Stimulated activated CD8-positive, alpha-beta memory T cell treated with anti-CD3 and anti-CD28 coated beads, Interleukin-4, amount 100 ng/mL, for 1 hour (primary cell): ENCODE results near the gene RPL38.
"Not testable (repeated sequence)": the region's sequence is repeated elsewhere in the genome, so short reads cannot be mapped to it uniquely, and the experiment has no call there.

Experiments used
- DNase-seq, 2 donors: peaks; one replicate each; pipeline ENCODE4 v3.0.0-alpha.2; 2020; ENCODE audit warnings: low read depth in 2 of 2, low spot score in 1 of 2

Gene RPL38

GRCh38 chr17:74183411-74183810 is 20.1 kb upstream of the RPL38 start:
- DNase-seq: no peak

- DNase-seq: no peak
Measured at GRCh38 chr17:74185571-74186185, 17.8 kb upstream of the RPL38 start.

DNA sequence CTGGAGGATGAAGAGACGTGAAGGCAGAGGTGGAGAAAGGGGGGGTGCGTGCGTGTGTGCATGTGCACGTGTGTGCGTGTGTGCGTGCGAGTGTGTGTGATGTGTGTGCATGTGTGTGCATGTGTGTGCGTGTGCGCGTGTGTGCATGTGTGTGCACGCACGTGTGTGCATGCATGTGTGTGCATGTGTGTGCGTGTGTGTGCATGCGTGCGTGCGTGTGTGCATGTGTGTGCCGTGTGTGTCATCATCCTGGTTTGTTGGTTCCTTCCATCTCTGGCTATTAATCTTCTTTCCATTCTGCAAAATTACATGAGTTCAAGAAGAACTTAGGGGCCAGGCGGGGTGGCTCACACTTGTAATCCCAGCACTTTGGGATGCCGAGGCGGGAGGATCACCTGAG is 17.0 kb upstream of the RPL38 start:
- DNase-seq: no peak

DNA sequence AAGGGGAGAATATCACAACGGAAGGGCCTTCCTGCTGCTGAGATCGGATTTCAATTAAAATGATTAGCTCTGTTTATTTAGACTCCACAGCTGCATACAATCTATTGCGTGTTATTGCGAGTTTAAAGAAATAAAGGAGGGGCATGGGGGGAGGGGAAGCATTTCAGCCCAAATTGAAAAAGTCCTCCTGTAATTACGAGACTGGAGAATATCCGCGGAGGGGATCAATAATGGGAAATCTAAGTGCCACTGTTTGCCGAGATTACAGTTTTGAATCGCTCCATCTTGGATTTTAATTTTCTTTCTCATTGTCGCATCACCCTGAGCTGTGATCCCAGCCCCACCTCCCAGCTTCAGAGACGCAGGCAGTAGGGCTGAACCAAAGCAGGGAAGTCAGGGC is 15.7 kb upstream of the RPL38 start:
- DNase-seq: no peak

- DNase-seq: not testable (repeated sequence)
Measured at GRCh38 chr17:74188687-74189086, 14.8 kb upstream of the RPL38 start.

DNA sequence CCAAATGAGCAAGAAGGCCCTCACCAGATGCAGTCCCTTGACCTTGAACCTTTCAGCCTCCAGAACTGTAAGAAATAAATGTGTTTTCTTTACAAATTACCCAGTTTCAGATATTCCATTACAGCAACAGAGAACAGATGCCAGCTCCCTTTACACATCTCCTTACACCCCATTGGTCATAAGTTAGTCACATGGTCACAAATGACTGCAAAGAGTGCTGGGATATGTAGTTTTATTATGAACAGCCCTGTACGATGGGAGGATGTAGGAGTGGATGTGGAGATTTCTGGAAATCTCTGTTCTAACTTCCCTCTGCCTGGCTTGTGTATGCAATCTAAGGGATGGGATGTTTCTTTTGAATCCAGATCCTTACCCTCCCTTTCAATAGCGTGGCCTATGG is 13.3 kb upstream of the RPL38 start:
- no peak for DNase-seq

DNA sequence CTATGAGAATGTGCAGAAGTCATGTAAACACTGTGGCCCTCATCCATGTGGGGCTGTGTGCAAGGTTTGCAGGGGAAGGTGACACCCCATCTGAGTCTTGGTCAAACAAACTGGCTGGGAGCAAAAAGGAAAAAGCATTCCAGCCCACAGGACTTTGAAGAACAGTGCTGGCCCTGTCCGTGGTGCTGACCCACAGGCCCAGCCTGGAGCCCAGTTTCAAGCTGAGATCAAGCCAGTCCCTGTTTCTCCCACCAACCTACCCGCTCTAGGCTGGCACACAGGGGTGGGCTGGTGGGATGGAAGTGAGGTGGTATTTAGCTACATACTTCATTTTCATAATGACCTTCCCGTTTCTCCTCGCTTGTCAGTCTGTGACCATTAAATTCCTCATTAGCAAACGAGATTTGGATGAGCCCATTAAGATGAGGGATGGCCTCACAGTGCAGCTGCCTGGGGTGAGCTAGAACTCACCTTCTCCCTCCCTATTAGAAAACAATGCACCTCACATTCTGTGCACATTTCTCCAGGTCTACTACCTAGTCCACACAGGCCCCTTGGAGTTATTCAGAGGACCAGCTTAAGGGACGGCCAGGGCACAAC is 12.6 kb upstream of the RPL38 start:
- DNase-seq: no peak

- DNase-seq: no peak
Measured at GRCh38 chr17:74192950-74193781, 10.3 kb upstream of the RPL38 start.

GRCh38 chr17:74194682-74195081 is 8.8 kb upstream of the RPL38 start:
- DNase-seq: no peak

DNA sequence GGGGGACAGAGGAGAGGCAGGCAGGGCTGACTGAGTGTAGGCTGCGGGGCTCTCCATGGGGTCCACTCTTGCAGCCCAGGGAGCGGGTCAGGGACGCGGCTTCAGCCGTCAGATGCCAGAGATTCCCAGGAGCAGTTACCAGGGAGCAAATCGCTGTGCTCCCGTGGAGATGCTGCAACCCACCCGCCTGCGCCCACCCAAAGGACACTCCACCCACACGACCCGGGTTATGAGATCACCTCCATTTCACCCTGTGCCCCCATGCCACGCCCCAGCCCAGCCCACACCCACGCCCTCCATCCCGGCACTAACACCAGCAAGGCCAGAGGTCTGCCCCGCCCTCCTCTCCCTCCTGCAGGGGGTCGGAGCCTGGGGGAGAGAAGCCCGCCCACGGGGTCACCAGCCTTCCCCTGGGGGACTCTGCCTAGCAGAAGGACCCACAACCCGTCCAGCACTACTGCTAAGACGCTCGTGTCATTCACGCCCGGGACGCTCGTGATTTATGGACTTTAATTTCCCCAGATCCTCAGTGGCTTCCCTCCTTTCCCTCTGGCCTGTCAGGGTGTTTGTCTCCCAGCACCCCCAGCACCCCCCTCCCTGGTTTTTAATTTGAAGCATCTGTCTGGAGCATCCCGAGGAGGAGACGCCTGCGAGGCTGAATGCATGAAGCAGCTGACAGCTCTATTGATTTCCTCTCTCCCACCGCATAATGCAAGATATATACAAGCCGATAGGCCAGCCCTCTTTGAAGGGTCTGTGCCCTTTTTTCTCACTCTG is 6.7 kb upstream of the RPL38 start:
- no peak for DNase-seq

DNA sequence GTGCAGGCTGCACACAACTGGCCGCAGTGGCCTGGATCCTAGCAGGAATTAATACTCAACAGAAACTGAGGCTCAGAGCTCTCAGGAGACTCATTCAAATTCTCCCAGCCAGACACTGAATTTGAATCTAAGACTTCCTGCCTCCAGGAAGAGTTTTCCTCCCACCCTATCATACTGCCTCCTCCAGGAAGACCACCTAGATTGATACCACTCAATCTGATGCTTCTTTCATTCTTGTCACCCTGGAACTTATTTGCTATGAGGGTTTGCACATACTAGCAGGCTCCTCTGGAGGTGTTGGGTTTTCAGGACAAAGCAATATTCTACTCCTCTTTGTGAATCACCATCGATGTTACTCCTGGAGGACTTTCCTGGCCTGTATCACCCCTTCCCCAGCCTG is 5.7 kb upstream of the RPL38 start:
- DNase-seq: no peak

DNA sequence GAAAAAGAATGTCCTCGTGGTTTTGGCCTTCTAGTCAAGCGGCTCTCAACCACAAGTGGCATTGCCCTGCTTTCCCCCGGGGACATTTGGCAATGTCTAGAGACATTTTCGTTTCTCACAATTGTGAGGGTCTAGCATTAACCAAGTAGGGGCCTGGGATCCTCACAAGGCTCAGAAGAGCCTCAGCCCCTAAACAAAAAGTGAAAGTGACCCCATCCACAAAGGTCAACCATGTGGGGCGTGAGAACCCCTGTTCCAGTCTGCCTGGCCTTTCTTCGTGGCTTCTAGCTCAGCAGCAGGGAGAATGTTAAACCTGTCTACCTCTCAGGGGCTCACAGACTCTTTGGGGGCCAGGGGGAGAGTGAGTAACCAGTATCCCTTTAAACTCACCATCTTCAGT is 4.8 kb upstream of the RPL38 start:
- no peak for DNase-seq

DNA sequence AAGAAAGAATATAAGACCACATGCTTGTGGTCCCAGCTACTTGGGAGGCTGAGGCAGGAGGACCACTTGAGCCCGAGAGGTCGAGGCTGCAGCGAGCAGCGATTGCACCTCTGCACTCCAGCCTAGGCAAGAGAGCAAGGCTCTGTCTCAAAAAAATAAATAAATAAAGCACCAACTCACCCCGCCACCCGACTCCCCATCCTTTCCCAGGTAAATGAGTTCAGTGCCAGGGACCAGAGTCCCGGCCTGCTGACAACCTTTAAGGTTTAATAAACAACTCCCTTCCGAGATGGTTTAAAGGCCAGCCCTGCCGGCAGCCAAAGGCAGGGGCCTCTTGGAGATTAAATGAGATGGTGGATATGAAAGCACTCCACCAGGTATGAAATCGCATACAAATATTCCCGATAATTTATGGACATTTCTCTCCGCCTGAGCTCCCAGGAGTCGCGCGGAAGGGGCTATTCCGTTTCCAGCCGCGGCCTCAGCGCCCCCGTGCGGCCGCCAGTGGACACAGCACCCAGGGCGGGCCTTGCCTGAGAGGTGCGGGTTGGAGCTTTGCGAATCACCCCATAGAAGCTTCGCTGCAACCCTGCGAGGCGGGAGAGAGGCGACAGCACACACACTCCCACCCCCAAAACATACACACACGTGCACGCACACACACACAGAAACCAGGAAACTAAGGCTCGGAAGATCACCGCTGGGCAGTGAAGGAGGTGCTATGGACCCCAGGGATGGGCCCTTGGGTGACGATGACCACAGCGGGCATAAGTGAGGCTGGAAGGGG is 4.0 kb upstream of the RPL38 start:
- DNase-seq: peak in 1 of 2 donors; percentile 37

DNA sequence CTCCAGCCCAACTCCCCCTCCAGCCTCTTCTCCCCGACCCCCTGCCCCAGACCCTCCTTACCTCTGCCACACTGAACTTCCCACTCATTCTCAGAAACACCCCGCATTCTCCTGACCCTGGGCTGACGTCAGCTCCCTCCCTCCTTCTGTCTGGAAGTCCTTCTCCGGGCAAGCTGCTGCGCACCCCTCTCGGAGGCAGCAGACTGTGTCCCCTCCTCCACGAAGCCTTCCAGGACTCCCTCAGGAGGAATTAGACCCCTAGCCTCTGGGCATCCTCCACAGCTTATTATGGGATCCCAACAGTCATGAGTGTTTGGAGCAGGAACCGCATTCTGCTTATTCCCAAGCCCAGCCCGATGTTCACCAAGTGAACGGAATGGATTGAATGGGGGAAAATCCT is 3.4 kb upstream of the RPL38 start:
- DNase-seq: no peak

DNA sequence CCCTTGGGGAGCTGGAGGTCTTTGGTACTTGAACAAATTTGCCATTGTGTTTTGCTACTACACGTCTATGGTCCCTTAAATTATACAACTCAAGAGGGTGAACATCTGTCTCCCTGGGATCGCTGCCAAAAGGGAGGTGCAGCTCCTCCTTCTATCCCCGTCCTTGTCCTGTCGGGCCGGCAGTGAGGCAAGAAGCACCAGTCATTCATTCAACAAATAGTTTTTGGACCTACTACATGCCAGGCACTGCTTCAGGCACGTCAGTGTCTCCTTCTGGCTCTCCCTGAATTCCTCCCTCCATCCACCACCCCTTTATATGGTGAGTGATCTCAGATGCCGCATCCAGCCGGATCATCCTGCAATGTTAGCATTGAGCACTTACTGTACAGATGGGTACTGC is 2.2 kb upstream of the RPL38 start:
- DNase-seq: no peak

- DNase-seq: no peak
Measured at GRCh38 chr17:74201948-74202347, 1.5 kb upstream of the RPL38 start.

DNA sequence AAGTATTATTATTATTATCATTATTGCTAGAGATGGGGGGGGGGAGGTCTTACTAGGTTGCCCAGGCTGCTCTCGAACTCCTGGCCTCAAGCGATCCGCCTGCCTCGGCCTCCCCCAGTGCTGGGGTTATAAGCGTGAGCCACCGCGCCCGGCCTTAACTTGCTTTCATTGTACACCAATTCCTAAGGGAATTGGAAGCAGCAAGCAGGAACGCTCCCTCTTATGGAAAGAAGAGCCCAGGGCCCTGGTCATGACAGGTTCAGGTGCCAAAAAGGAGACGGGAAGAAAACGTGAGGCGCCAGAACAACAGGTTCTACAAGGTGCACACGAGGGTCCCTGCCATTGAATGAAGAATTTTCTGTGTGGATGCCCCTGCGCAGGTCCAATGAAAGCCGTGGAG is 540 bp upstream of the RPL38 start:
- DNase-seq: no peak

GRCh38 chr17:74204474-74204873 is 996 bp downstream of the RPL38 start:
- no peak for DNase-seq

- no peak for DNase-seq
Measured at GRCh38 chr17:74205274-74205673, 1.8 kb downstream of the RPL38 start.

DNA sequence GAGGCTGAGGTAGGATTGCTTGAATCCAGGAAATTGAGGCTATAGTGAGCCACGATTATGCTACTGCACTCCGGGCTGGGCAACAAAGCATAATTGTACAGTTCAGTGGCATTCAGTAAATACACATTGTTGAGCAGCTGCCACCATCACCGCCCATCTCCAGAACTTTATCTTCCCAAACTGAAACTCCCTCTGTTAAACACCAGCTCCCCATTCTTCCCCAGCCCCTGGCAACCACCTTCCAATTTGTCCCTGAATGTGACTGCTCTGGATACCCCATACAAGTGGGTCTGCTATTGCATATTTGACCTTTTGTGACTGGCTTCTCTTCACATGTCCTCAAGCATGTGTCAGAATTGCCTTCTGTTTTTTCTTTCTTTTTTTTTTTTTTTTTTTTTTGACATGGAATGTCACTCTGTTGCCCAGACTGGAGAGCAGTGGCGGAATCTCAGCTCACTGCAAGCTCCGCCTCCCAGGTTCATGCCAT is 2.9 kb downstream of the RPL38 start:
- DNase-seq: no peak
